ENCODE measurements around the gene SSB. TPM values are rescaled to one million over a fixed set of nuclear protein-coding genes. Genes with fewer than 3 reads are reported as not detected.

Gene SSB
- total RNA-seq, 1 experiment from 2014 or later: 119 TPM

DNA sequence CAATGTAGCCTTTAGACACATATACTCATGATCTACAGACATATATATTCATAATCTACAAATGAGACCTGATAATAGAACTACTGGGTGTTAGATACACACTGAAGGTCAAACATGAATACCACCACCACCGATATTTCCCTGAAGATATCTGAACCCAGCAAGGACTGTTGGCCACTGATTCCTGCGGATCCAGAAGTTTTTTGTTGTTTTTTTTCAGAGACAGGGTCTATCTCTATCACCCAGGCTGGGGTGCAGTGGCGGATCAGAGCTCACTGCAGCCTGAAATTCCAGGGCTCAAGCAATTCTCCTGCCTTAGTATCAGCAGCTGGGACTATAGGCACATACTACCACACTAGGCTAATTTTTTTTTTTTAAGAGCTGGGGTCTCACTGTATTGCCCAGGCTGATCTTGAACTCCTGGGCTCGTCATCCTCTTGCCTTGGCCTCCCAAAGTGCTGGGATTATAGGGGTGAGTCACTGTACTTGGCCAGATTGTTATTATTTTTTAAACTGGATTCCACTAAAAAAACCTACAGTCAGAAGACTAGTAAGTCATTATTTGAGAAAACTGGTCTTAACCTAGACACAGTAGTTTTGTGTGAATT, 24.2 kb downstream of the SSB start:
- Histone ChIP-seq H3K4me3 (ENCODE audit: low read depth in 2 of 2, low read length in 2 of 2) (no peak overlapping the region; a peak in 1 of 4 replicates), H3K27ac (ENCODE audit: low read length) (no peak overlapping the region), H3K36me3 (ENCODE audit: control insufficient read depth, insufficient read depth, low read length) (no peaks in the 10 kb centered on the region), H3K9me3 (ENCODE audit: control insufficient read depth, insufficient read depth, low read depth, low read length) (no peaks in the 10 kb centered on the region), H3K4me1 (ENCODE audit: control insufficient read depth, insufficient read depth, low read length) (peaks cover 10% of the 10 kb centered on the region; the same call in 1 of the 2 replicates), H3K27me3 (ENCODE audit: control insufficient read depth, insufficient read depth, low read length) (no peaks in the 10 kb centered on the region)
- TF ChIP-seq POLR2AphosphoS5 (IDR thresholded peaks at IDR 0.05; ENCODE audit: low read depth, low read length): no peak
- TF ChIP-seq, protein P1, sequence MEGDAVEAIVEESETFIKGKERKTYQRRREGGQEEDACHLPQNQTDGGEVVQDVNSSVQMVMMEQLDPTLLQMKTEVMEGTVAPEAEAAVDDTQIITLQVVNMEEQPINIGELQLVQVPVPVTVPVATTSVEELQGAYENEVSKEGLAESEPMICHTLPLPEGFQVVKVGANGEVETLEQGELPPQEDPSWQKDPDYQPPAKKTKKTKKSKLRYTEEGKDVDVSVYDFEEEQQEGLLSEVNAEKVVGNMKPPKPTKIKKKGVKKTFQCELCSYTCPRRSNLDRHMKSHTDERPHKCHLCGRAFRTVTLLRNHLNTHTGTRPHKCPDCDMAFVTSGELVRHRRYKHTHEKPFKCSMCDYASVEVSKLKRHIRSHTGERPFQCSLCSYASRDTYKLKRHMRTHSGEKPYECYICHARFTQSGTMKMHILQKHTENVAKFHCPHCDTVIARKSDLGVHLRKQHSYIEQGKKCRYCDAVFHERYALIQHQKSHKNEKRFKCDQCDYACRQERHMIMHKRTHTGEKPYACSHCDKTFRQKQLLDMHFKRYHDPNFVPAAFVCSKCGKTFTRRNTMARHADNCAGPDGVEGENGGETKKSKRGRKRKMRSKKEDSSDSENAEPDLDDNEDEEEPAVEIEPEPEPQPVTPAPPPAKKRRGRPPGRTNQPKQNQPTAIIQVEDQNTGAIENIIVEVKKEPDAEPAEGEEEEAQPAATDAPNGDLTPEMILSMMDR (IDR thresholded peaks at IDR 0.05): no peak
- TF ChIP-seq TCF7L2 (IDR thresholded peaks at IDR 0.05; ENCODE audit: low read depth, low read length): no peak
- no peak for TF ChIP-seq SIN3A (IDR thresholded peaks at IDR 0.05; ENCODE audit: borderline replicate concordance, insufficient read depth, low read depth, low read length)
- TF ChIP-seq REST (IDR thresholded peaks at IDR 0.05; ENCODE audit: insufficient read depth in 1 of 2, low read depth in 2 of 2, low read length in 1 of 2): no peak
- intact Hi-C loops (cut with micrococcal nuclease; ENCODE audit: unreplicated experiment) (no loop called here), in situ Hi-C loops (cut with HindIII; ENCODE audit: low pct_unique_long_range_greater_than_20kb, low sequenced_read_pairs) (no loop called here)
- no TSS peak for BruUV-seq (replicated peaks)
- ATAC-seq (no peak), DNase-seq (ENCODE audit: low read depth, low spot score) (no peak)
- CTCF ChIA-PET: no interaction called here
- POLR2A ChIA-PET: no interaction called here

DNA sequence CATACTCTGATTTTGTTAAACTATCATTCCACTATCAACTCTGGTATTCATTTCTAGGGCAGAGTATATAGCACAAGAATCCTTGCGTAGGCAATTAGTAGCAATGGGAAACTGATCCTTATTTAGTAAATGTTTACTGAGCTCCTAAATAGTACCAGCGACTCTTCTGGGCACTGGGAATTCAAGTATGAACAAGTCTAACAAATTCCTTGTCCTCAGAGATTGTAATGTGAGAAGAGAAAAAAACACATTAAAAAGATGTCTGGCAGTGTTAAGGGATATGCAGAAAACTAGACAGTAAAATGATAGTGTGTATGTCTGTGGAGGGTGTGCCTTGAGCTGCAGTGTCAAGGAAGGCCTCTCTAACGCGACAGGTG, 25.3 kb downstream of the SSB start:
- in situ Hi-C loops (cut with HindIII; ENCODE audit: low pct_unique_long_range_greater_than_20kb, low sequenced_read_pairs): no loop called here
- TF ChIP-seq TCF7L2 (IDR thresholded peaks at IDR 0.05; ENCODE audit: low read depth, low read length) (no peak), REST (IDR thresholded peaks at IDR 0.05; ENCODE audit: insufficient read depth in 1 of 2, low read depth in 2 of 2, low read length in 1 of 2) (no peak), SIN3A (IDR thresholded peaks at IDR 0.05; ENCODE audit: borderline replicate concordance, insufficient read depth, low read depth, low read length) (no peak), POLR2AphosphoS5 (IDR thresholded peaks at IDR 0.05; ENCODE audit: low read depth, low read length) (no peak)
- TF ChIP-seq, protein P1 (IDR thresholded peaks at IDR 0.05): no peak
- ATAC-seq: no peak
- Histone ChIP-seq H3K4me1 (ENCODE audit: control insufficient read depth, insufficient read depth, low read length) (peaks cover 14% of the 10 kb centered on the region), H3K9me3 (ENCODE audit: control insufficient read depth, insufficient read depth, low read depth, low read length) (no peaks in the 10 kb centered on the region), H3K27ac (ENCODE audit: low read length) (peak overlapping the region; percentile 93), H3K36me3 (ENCODE audit: control insufficient read depth, insufficient read depth, low read length) (no peaks in the 10 kb centered on the region), H3K4me3 (ENCODE audit: low read depth in 2 of 2, low read length in 2 of 2) (peak overlapping the region; percentile 75 to 93), H3K27me3 (ENCODE audit: control insufficient read depth, insufficient read depth, low read length) (no peaks in the 10 kb centered on the region)
- BruUV-seq (replicated peaks): TSS peak; percentile 67
- CTCF ChIA-PET: interaction anchor here (0.6 to 2.0 kb wide), 3 partner anchors 53 to 398 kb away, joined by 4 to 6 read pairs (median 4); no protein-coding TSS in a partner anchor
- DNase-seq (ENCODE audit: low read depth, low spot score): no peak
- POLR2A ChIA-PET: interaction anchor here (0.6 kb wide), 1 partner anchor 49 kb away, joined by 7 read pairs; no protein-coding TSS in a partner anchor
- intact Hi-C loops (cut with micrococcal nuclease; ENCODE audit: unreplicated experiment): no loop called here
